Keratinocyte (primary cell): ENCODE results near the gene ITFG1.

Experiments
- EZH2 ChIP-seq: IDR thresholded peaks from one replicate; pipeline ENCODE4 v1.6.1; 2012; ENCODE audit warnings: inconsistent platforms, mild to moderate bottlenecking, low read length, moderate library complexity
- TF ChIP-seq, protein P1 (sequence below), 3 experiments: IDR thresholded peaks in 1 of 3; conservative IDR thresholded peaks in 1 of 3; optimal IDR thresholded peaks in 1 of 3; 2 replicates in 2 of 3; 3 replicates in 1 of 3; pipeline versions ENCODE3 to v1.5.1; 2011; ENCODE audit warnings: low read length in 3 of 3, mild to moderate bottlenecking in 3 of 3, moderate library complexity in 2 of 3, control low read depth in 1 of 3, inconsistent platforms in 1 of 3; ENCODE audit not compliant: insufficient read depth in 2 of 3; ENCODE audit errors: extremely low read depth in 1 of 3

DNA sequence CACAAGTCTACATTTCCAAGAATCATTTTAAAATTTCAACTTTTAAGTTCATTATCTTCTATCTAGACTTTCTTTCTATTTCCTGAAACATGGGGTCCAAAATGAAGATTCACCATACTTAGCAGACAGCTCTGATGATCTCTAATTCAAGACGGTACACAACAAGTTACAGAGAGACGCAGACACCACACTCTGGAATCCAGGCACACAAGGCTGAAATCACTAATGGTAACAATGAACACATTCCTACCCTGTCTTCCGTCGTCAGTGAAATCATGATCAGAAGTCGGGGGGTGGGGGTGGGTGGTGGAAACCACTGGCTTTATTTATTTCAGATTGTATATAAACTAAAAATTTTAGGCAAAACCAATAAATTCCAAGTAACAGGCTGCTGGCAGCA lies 78.5 kb downstream of the ITFG1 start:
- TF ChIP-seq, protein P1, sequence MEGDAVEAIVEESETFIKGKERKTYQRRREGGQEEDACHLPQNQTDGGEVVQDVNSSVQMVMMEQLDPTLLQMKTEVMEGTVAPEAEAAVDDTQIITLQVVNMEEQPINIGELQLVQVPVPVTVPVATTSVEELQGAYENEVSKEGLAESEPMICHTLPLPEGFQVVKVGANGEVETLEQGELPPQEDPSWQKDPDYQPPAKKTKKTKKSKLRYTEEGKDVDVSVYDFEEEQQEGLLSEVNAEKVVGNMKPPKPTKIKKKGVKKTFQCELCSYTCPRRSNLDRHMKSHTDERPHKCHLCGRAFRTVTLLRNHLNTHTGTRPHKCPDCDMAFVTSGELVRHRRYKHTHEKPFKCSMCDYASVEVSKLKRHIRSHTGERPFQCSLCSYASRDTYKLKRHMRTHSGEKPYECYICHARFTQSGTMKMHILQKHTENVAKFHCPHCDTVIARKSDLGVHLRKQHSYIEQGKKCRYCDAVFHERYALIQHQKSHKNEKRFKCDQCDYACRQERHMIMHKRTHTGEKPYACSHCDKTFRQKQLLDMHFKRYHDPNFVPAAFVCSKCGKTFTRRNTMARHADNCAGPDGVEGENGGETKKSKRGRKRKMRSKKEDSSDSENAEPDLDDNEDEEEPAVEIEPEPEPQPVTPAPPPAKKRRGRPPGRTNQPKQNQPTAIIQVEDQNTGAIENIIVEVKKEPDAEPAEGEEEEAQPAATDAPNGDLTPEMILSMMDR (optimal IDR thresholded peaks at IDR 0.05 in 1 of 3, IDR thresholded peaks at IDR 0.05 in 1 of 3, conservative IDR thresholded peaks at IDR 0.05 in 1 of 3; ENCODE audit: extremely low read depth in 1 of 3, insufficient read depth in 2 of 3, low read length in 3 of 3), result no peak
- TF ChIP-seq EZH2, result no peak
